ENCODE results near the gene SMG6. TPM values are rescaled to one million over a fixed set of nuclear protein-coding genes. Genes with fewer than 3 reads are reported as not detected.

SMG6 gene
- total RNA-seq, 1 experiment from 2014 or later, result 33.8 TPM

GRCh38 chr17:2125013-2125535, 178.5 kb downstream of the SMG6 start:
- no peak for DNase-seq
- CTCF ChIA-PET, result no interaction called here
- POLR2A ChIA-PET, result no interaction called here
- H3K36me3 Mint-ChIP-seq (ENCODE audit: insufficient read depth, unreplicated experiment), result peaks cover 9% of the 10 kb centered on the region
- BruUV-seq (replicated peaks), result no TSS peak
- H3K4me3 Mint-ChIP-seq (ENCODE audit: unreplicated experiment), result no peak overlapping the region
- no peaks in the 10 kb centered on the region for H3K27me3 ChIP-seq (replicated peaks; ENCODE audit: control insufficient read depth, insufficient read depth, low read length)
- H3K36me3 ChIP-seq (ENCODE audit: control insufficient read depth, insufficient read depth, low read length), result no peaks in the 10 kb centered on the region
- no peak overlapping the region for H3K27ac Mint-ChIP-seq (ENCODE audit: unreplicated experiment)
- H3K4me1 Mint-ChIP-seq (ENCODE audit: low read depth, unreplicated experiment), result peaks cover 6% of the 10 kb centered on the region
- intact Hi-C loops (cut with micrococcal nuclease; ENCODE audit: unreplicated experiment), result no loop called here
- no peak overlapping the region for H3K4me3 ChIP-seq (ENCODE audit: low read depth, low read length)
- no peak for TF ChIP-seq CTCF (IDR thresholded peaks at IDR 0.05; ENCODE audit: insufficient read depth in 1 of 2, low read depth in 1 of 2, low read length in 1 of 2, severe bottlenecking in 1 of 2, unreplicated experiment in 1 of 2)
- H3K9me3 Mint-ChIP-seq (ENCODE audit: unreplicated experiment), result no peaks in the 10 kb centered on the region
- H3K9me3 ChIP-seq, result no peaks in the 10 kb centered on the region
- no peaks in the 10 kb centered on the region for H3K27me3 Mint-ChIP-seq (ENCODE audit: insufficient read depth, unreplicated experiment)
- H3K4me1 ChIP-seq, result peaks cover 4% of the 10 kb centered on the region; the same call in 1 of the 2 replicates

GRCh38 chr17:2124391-2124790, 179.2 kb downstream of the SMG6 start:
- no peak overlapping the region for H3K4me3 Mint-ChIP-seq (ENCODE audit: unreplicated experiment)
- Histone ChIP-seq H3K36me3 (ENCODE audit: control insufficient read depth, insufficient read depth, low read length) (no peaks in the 10 kb centered on the region), H3K4me1 (peaks cover 4% of the 10 kb centered on the region; the same call in 1 of the 2 replicates), H3K4me3 (ENCODE audit: low read depth, low read length) (no peak overlapping the region), H3K9me3 (no peaks in the 10 kb centered on the region), H3K27me3 (replicated peaks; ENCODE audit: control insufficient read depth, insufficient read depth, low read length) (no peaks in the 10 kb centered on the region)
- H3K9me3 Mint-ChIP-seq (ENCODE audit: unreplicated experiment), result no peaks in the 10 kb centered on the region
- CTCF ChIA-PET, result no interaction called here
- H3K27me3 Mint-ChIP-seq (ENCODE audit: insufficient read depth, unreplicated experiment), result no peaks in the 10 kb centered on the region
- POLR2A ChIA-PET, result no interaction called here
- H3K27ac Mint-ChIP-seq (ENCODE audit: unreplicated experiment), result no peak overlapping the region
- DNase-seq, result no peak
- intact Hi-C loops (cut with micrococcal nuclease; ENCODE audit: unreplicated experiment), result no loop called here
- no peak for TF ChIP-seq CTCF (IDR thresholded peaks at IDR 0.05; ENCODE audit: insufficient read depth in 1 of 2, low read depth in 1 of 2, low read length in 1 of 2, severe bottlenecking in 1 of 2, unreplicated experiment in 1 of 2)
- H3K36me3 Mint-ChIP-seq (ENCODE audit: insufficient read depth, unreplicated experiment), result peaks cover 9% of the 10 kb centered on the region
- peaks cover 6% of the 10 kb centered on the region for H3K4me1 Mint-ChIP-seq (ENCODE audit: low read depth, unreplicated experiment)
- no TSS peak for BruUV-seq (replicated peaks)

- H3K36me3 Mint-ChIP-seq (ENCODE audit: insufficient read depth, unreplicated experiment), result peaks cover 9% of the 10 kb centered on the region
- CTCF ChIA-PET, result interaction anchor here (0.6 to 1.3 kb wide), 3 partner anchors 21 to 862 kb away, joined by 3 to 4 read pairs (median 3); no protein-coding TSS in a partner anchor
- H3K36me3 ChIP-seq (ENCODE audit: control insufficient read depth, insufficient read depth, low read length), result no peaks in the 10 kb centered on the region
- no peak overlapping the region for H3K27ac Mint-ChIP-seq (ENCODE audit: unreplicated experiment)
- H3K27me3 Mint-ChIP-seq (ENCODE audit: insufficient read depth, unreplicated experiment), result no peaks in the 10 kb centered on the region
- no peaks in the 10 kb centered on the region for H3K9me3 Mint-ChIP-seq (ENCODE audit: unreplicated experiment)
- H3K4me1 ChIP-seq, result peaks cover 4% of the 10 kb centered on the region; the same call in 1 of the 2 replicates
- no peak overlapping the region for H3K4me3 Mint-ChIP-seq (ENCODE audit: unreplicated experiment)
- intact Hi-C loops (cut with micrococcal nuclease; ENCODE audit: unreplicated experiment), result no loop called here
- TF ChIP-seq CTCF (IDR thresholded peaks at IDR 0.05; ENCODE audit: insufficient read depth in 1 of 2, low read depth in 1 of 2, low read length in 1 of 2, severe bottlenecking in 1 of 2, unreplicated experiment in 1 of 2), result no peak
- H3K4me3 ChIP-seq (ENCODE audit: low read depth, low read length), result no peak overlapping the region
- H3K9me3 ChIP-seq, result no peaks in the 10 kb centered on the region
- H3K27me3 ChIP-seq (replicated peaks; ENCODE audit: control insufficient read depth, insufficient read depth, low read length), result no peaks in the 10 kb centered on the region
- peaks cover 6% of the 10 kb centered on the region for H3K4me1 Mint-ChIP-seq (ENCODE audit: low read depth, unreplicated experiment)
- DNase-seq, result no peak
- BruUV-seq (replicated peaks), result no TSS peak
- POLR2A ChIA-PET, result no interaction called here
These were observed 180.0 kb downstream of the SMG6 start for GRCh38 chr17:2123375-2124251.
